Measurements from ENCODE around the gene MT1H.
"Not testable (repeated sequence)": the region's sequence is repeated elsewhere in the genome, so short reads cannot be mapped to it uniquely, and the experiment has no call there.

DNA sequence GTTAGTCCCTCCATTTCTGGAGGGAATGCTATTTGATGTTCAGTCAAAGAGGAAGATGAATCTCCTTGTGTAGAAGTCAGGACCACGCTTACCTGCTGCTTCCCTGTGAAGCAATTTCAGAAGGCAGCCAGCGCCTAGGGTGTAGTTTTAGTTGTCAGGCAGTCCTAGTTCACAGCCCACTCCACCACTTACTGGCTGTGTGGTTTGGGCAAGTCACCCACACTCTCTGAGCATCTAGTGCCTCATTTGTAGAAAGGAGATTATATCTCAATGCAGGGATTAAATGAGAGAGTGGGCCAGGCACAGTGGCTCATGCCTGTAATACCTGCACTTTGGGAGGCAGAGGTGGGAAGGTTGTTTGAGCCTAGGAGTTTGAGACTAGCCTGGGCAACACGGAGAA lies 2.6 kb downstream of the MT1H start:
- TF ChIP-seq XRCC5 (IDR thresholded peaks at IDR 0.05; ENCODE audit: low read depth, low read length); DDX20 (tag; IDR thresholded peaks at IDR 0.05; ENCODE audit: low read depth); EP300 (IDR thresholded peaks at IDR 0.05; ENCODE audit: low read length); RFX5 (IDR thresholded peaks at IDR 0.05; ENCODE audit: low read depth, low read length); ZNF146 (CRISPR knock-in tag; IDR thresholded peaks at IDR 0.05; ENCODE audit: unreplicated experiment); POLR2AphosphoS2 (IDR thresholded peaks at IDR 0.05; ENCODE audit: low read length); POLR2A (conservative IDR thresholded peaks at IDR 0.05); TBP (optimal IDR thresholded peaks at IDR 0.05; ENCODE audit: low read depth, low read length); EZH2 (IDR thresholded peaks at IDR 0.05; ENCODE audit: borderline replicate concordance, low read depth, low read length): not testable (repeated sequence)
- TF ChIP-seq, protein P1, sequence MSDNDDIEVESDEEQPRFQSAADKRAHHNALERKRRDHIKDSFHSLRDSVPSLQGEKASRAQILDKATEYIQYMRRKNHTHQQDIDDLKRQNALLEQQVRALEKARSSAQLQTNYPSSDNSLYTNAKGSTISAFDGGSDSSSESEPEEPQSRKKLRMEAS (CRISPR knock-in tag; IDR thresholded peaks at IDR 0.05) = not testable (repeated sequence)
- TF ChIP-seq, protein P2, sequence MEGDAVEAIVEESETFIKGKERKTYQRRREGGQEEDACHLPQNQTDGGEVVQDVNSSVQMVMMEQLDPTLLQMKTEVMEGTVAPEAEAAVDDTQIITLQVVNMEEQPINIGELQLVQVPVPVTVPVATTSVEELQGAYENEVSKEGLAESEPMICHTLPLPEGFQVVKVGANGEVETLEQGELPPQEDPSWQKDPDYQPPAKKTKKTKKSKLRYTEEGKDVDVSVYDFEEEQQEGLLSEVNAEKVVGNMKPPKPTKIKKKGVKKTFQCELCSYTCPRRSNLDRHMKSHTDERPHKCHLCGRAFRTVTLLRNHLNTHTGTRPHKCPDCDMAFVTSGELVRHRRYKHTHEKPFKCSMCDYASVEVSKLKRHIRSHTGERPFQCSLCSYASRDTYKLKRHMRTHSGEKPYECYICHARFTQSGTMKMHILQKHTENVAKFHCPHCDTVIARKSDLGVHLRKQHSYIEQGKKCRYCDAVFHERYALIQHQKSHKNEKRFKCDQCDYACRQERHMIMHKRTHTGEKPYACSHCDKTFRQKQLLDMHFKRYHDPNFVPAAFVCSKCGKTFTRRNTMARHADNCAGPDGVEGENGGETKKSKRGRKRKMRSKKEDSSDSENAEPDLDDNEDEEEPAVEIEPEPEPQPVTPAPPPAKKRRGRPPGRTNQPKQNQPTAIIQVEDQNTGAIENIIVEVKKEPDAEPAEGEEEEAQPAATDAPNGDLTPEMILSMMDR (IDR thresholded peaks at IDR 0.05 in 2 of 3, conservative IDR thresholded peaks at IDR 0.05 in 1 of 3; ENCODE audit: insufficient read depth in 2 of 3, low read depth in 1 of 3, low read length in 3 of 3) = not testable (repeated sequence)
- TF ChIP-seq, protein P3, sequence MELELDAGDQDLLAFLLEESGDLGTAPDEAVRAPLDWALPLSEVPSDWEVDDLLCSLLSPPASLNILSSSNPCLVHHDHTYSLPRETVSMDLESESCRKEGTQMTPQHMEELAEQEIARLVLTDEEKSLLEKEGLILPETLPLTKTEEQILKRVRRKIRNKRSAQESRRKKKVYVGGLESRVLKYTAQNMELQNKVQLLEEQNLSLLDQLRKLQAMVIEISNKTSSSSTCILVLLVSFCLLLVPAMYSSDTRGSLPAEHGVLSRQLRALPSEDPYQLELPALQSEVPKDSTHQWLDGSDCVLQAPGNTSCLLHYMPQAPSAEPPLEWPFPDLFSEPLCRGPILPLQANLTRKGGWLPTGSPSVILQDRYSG (tag; conservative IDR thresholded peaks at IDR 0.05; ENCODE audit: low read depth) = not testable (repeated sequence)
- TF ChIP-seq, protein P4, sequence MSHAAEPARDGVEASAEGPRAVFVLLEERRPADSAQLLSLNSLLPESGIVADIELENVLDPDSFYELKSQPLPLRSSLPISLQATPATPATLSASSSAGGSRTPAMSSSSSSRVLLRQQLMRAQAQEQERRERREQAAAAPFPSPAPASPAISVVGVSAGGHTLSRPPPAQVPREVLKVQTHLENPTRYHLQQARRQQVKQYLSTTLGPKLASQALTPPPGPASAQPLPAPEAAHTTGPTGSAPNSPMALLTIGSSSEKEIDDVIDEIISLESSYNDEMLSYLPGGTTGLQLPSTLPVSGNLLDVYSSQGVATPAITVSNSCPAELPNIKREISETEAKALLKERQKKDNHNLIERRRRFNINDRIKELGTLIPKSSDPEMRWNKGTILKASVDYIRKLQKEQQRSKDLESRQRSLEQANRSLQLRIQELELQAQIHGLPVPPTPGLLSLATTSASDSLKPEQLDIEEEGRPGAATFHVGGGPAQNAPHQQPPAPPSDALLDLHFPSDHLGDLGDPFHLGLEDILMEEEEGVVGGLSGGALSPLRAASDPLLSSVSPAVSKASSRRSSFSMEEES (CRISPR knock-in tag; IDR thresholded peaks at IDR 0.05) = not testable (repeated sequence)

All from K562 (cell line).